Measurements from ENCODE around the gene PRMT5.

GRCh38 chr14:22945642-22946041 is 16.5 kb upstream of the PRMT5 start:
- no peak for TF ChIP-seq CTCF (conservative IDR thresholded peaks at IDR 0.05; ENCODE audit: low read length)
- no peak for TF ChIP-seq EZH2phosphoT487 (IDR thresholded peaks at IDR 0.05; ENCODE audit: borderline replicate concordance)
